Measurements from ENCODE around the gene SLX4IP. TPM values are rescaled to one million over a fixed set of nuclear protein-coding genes. Genes with fewer than 3 reads are reported as not detected.

SLX4IP gene
- total RNA-seq, 1 experiment from 2014 or later = 5.2 TPM

Other genes starting within 250 kb of the SLX4IP start
- 0.74 and 1.2 TPM in 2 replicates for gene SNAP25, start 216.5 kb upstream of the SLX4IP start, total RNA-seq (2014; rRNA removed; shearing (Covaris generic))
- gene MKKS, start 1.1 kb upstream of the SLX4IP start, total RNA-seq (2014; rRNA removed; shearing (Covaris generic)) = 7.5 and 14.1 TPM in 2 replicates
- 8.4 and 9.9 TPM in 2 replicates for gene JAG1, start 238.7 kb downstream of the SLX4IP start, total RNA-seq (2014; rRNA removed; shearing (Covaris generic))